NCI-H2227 treated with DMSO at 0.1 percent for 48 hours (cell line): ENCODE results near the gene DSE.
"Not testable (repeated sequence)": the region's sequence is repeated elsewhere in the genome, so short reads cannot be mapped to it uniquely, and the experiment has no call there.

Experiments
- DNase-seq: peaks from one replicate; lab custom pipeline; 2025; lab: John Stamatoyannopoulos, UW

DSE gene

GRCh38 chr6:116370760-116371119 is at the start of gene DSE:
TSS of gene DSE (plus strand) at chr6:116370947. CDS start at chr6:116399251, 28,304 bp downstream.
- DNase-seq = peak; percentile 32

- DNase-seq = not testable (repeated sequence)
Measured at GRCh38 chr6:116321933-116322332, 48.8 kb upstream of the DSE start.

GRCh38 chr6:116323863-116324262 is 46.9 kb upstream of the DSE start:
- DNase-seq = no peak

GRCh38 chr6:116325634-116326132 is 45.1 kb upstream of the DSE start:
- not testable (repeated sequence) for DNase-seq

GRCh38 chr6:116326181-116326671 is 44.5 kb upstream of the DSE start:
- no peak for DNase-seq

- DNase-seq = no peak
Measured at GRCh38 chr6:116326996-116327395, 43.8 kb upstream of the DSE start.

- DNase-seq = no peak
Measured at GRCh38 chr6:116327803-116328527, 42.8 kb upstream of the DSE start.

- no peak for DNase-seq
Measured at GRCh38 chr6:116328528-116328903, 42.2 kb upstream of the DSE start.

GRCh38 chr6:116329156-116329555 is 41.6 kb upstream of the DSE start:
- no peak for DNase-seq

GRCh38 chr6:116330511-116330910 is 40.2 kb upstream of the DSE start:
- no peak for DNase-seq

- DNase-seq = no peak
Measured at GRCh38 chr6:116332096-116332495, 38.7 kb upstream of the DSE start.

- not testable (repeated sequence) for DNase-seq
Measured at GRCh38 chr6:116334638-116335409, 35.9 kb upstream of the DSE start.

GRCh38 chr6:116335612-116336215 is 35.0 kb upstream of the DSE start:
- DNase-seq = no peak

GRCh38 chr6:116338943-116339342 is 31.8 kb upstream of the DSE start:
- DNase-seq = no peak

GRCh38 chr6:116340625-116341024 is 30.1 kb upstream of the DSE start:
- DNase-seq = not testable (repeated sequence)

GRCh38 chr6:116349216-116349615 is 21.5 kb upstream of the DSE start:
- DNase-seq = no peak

- DNase-seq = no peak
Measured at GRCh38 chr6:116351101-116351500, 19.6 kb upstream of the DSE start.

GRCh38 chr6:116352515-116353471 is 18.0 kb upstream of the DSE start:
- no peak for DNase-seq

GRCh38 chr6:116354236-116354635 is 16.5 kb upstream of the DSE start:
- DNase-seq = no peak

- DNase-seq = no peak
Measured at GRCh38 chr6:116355796-116356195, 15.0 kb upstream of the DSE start.

GRCh38 chr6:116359131-116359530 is 11.6 kb upstream of the DSE start:
- DNase-seq = no peak

GRCh38 chr6:116359835-116360234 is 10.9 kb upstream of the DSE start:
- no peak for DNase-seq
